Choroid plexus epithelial cell (primary cell): ENCODE results near the gene RAP1A.

Source experiments
- DNase-seq: peaks from one replicate; pipeline ENCODE4 v3.0.0-alpha.2; 2010; ENCODE audit warnings: low read depth
- H3K4me3 ChIP-seq: 2 replicates; pipeline ENCODE4 v1.5.1; 2011; ENCODE audit warnings: low read depth, mild to moderate bottlenecking, control low read depth, low read length, moderate library complexity
- CTCF ChIP-seq: conservative IDR thresholded peaks from 2 replicates; pipeline ENCODE4 v1.5.1; 2011; ENCODE audit warnings: low read depth, mild to moderate bottlenecking, control low read depth, inconsistent platforms, low read length, moderate library complexity

The RAP1A gene

GRCh38 chr1:111619635-111620440 is at the start of gene RAP1A:
Gene RAP1A, plus strand, starts transcription at chr1:111619789. Its CDS starts 71,572 bp downstream, at chr1:111691361.
- TF ChIP-seq CTCF = no peak
- peak within 1 kb of the TSS; percentile 86 for H3K4me3 ChIP-seq
- peak; percentile 93 for DNase-seq

GRCh38 chr1:111569913-111570312 is 49.7 kb upstream of the RAP1A start:
- TF ChIP-seq CTCF = no peak
- no peak for DNase-seq
- H3K4me3 ChIP-seq = no peak overlapping the region

- TF ChIP-seq CTCF = peak; percentile 46
- no peak overlapping the region for H3K4me3 ChIP-seq
- no peak for DNase-seq
Measured at GRCh38 chr1:111570781-111571181, 48.8 kb upstream of the RAP1A start.

- no peak overlapping the region for H3K4me3 ChIP-seq
- TF ChIP-seq CTCF = no peak
- DNase-seq = no peak
Measured at GRCh38 chr1:111571239-111571638, 48.4 kb upstream of the RAP1A start.

- peak; percentile 67 for DNase-seq
- no peak for TF ChIP-seq CTCF
- no peak overlapping the region for H3K4me3 ChIP-seq
Measured at GRCh38 chr1:111571987-111572386, 47.6 kb upstream of the RAP1A start.

- no peak for DNase-seq
- H3K4me3 ChIP-seq = no peak overlapping the region
- no peak for TF ChIP-seq CTCF
Measured at GRCh38 chr1:111576547-111576946, 43.0 kb upstream of the RAP1A start.

- DNase-seq = no peak
- TF ChIP-seq CTCF = no peak
Measured at GRCh38 chr1:111577814-111578213, 41.8 kb upstream of the RAP1A start.

More at GRCh38 chr1:111577814-111578213, 41.8 kb upstream of the RAP1A start:
- H3K4me3 ChIP-seq = no peak overlapping the region
